Activated T-cell treated with anti-CD3 and anti-CD28 coated beads for 1 hour (primary cell): ENCODE results near the gene ZNF407.
"Not testable (repeated sequence)": the region's sequence is repeated elsewhere in the genome, so short reads cannot be mapped to it uniquely, and the experiment has no call there.

Experiments
- DNase-seq: peaks from one replicate; pipeline ENCODE4 v3.0.0-alpha.2; 2020; ENCODE audit warnings: low read depth

Gene ZNF407

GRCh38 chr18:74971776-74972175 is 374.1 kb downstream of the ZNF407 start:
- not testable (repeated sequence) for DNase-seq

- no peak for DNase-seq
Measured at GRCh38 chr18:74972354-74972753, 374.7 kb downstream of the ZNF407 start.

- DNase-seq: no peak
Measured at GRCh38 chr18:74975001-74975400, 377.3 kb downstream of the ZNF407 start.

GRCh38 chr18:74976331-74976909 is 378.8 kb downstream of the ZNF407 start:
- DNase-seq: no peak

- no peak for DNase-seq
Measured at GRCh38 chr18:74977041-74977440, 379.4 kb downstream of the ZNF407 start.

- no peak for DNase-seq
Measured at GRCh38 chr18:74980669-74981068, 383.0 kb downstream of the ZNF407 start.

- no peak for DNase-seq
Measured at GRCh38 chr18:74981476-74981875, 383.8 kb downstream of the ZNF407 start.

GRCh38 chr18:74982946-74983635 is 385.4 kb downstream of the ZNF407 start:
- no peak for DNase-seq

- DNase-seq: no peak
Measured at GRCh38 chr18:74989134-74989533, 391.5 kb downstream of the ZNF407 start.

- no peak for DNase-seq
Measured at GRCh38 chr18:74990563-74991081, 393.0 kb downstream of the ZNF407 start.

GRCh38 chr18:74994502-74995418 is 397.1 kb downstream of the ZNF407 start:
- no peak for DNase-seq

- DNase-seq: no peak
Measured at GRCh38 chr18:74995419-74995736, 397.7 kb downstream of the ZNF407 start.

GRCh38 chr18:74996055-74996454 is 398.4 kb downstream of the ZNF407 start:
- DNase-seq: no peak

GRCh38 chr18:74996996-74997395 is 399.3 kb downstream of the ZNF407 start:
- no peak for DNase-seq

GRCh38 chr18:75000920-75001319 is 403.2 kb downstream of the ZNF407 start:
- no peak for DNase-seq

- DNase-seq: no peak
Measured at GRCh38 chr18:75003039-75003438, 405.4 kb downstream of the ZNF407 start.

GRCh38 chr18:75003764-75004690 is 406.4 kb downstream of the ZNF407 start:
- no peak for DNase-seq

- no peak for DNase-seq
Measured at GRCh38 chr18:75005626-75006025, 408.0 kb downstream of the ZNF407 start.

GRCh38 chr18:75008186-75008585 is 410.5 kb downstream of the ZNF407 start:
- DNase-seq: no peak

GRCh38 chr18:75009296-75009695 is 411.6 kb downstream of the ZNF407 start:
- no peak for DNase-seq

GRCh38 chr18:75009878-75010277 is 412.2 kb downstream of the ZNF407 start:
- DNase-seq: no peak

GRCh38 chr18:75010278-75010677 is 412.6 kb downstream of the ZNF407 start:
- no peak for DNase-seq
